ENCODE measurements around the gene SYT17.

- TF ChIP-seq CTCF (IDR thresholded peaks at IDR 0.05) = no peak
- no peak for TF ChIP-seq POLR2A (IDR thresholded peaks at IDR 0.05)
Observed at GRCh38 chr16:19231881-19232280, 63.8 kb downstream of the SYT17 start.

All from testis (tissue), 2 donors.